ENCODE data around the gene EGLN2.
"Not testable (repeated sequence)": the region's sequence is repeated elsewhere in the genome, so short reads cannot be mapped to it uniquely, and the experiment has no call there.

The EGLN2 gene

GRCh38 chr19:40774916-40775631 lies 23.9 kb upstream of the EGLN2 start, which contains the start of gene MIA:
TSS of gene MIA (plus strand) at chr19:40775521. CDS start at chr19:40775543, 22 bp downstream.
- DNase-seq = no peak

GRCh38 chr19:40775632-40776022 lies 23.4 kb upstream of the EGLN2 start:
- no peak for DNase-seq

GRCh38 chr19:40776364-40776763 lies 22.6 kb upstream of the EGLN2 start:
- DNase-seq = no peak

GRCh38 chr19:40776932-40777644 lies 21.9 kb upstream of the EGLN2 start:
- no peak for DNase-seq

GRCh38 chr19:40777645-40777936 lies 21.4 kb upstream of the EGLN2 start:
- DNase-seq = no peak

- peak; percentile 100 for DNase-seq
Measured at GRCh38 chr19:40777937-40778705, 20.9 kb upstream of the EGLN2 start, which contains the start of gene RAB4B. TSS of gene RAB4B (plus strand) at chr19:40778247. CDS start at chr19:40778376, 129 bp downstream.

- no peak for DNase-seq
Measured at GRCh38 chr19:40778706-40779284, 20.2 kb upstream of the EGLN2 start.

GRCh38 chr19:40780582-40780981 lies 18.4 kb upstream of the EGLN2 start:
- DNase-seq = no peak

GRCh38 chr19:40781140-40781539 lies 17.9 kb upstream of the EGLN2 start:
- DNase-seq = no peak

- DNase-seq = no peak
Measured at GRCh38 chr19:40783711-40784110, 15.3 kb upstream of the EGLN2 start.

GRCh38 chr19:40784146-40784545 lies 14.8 kb upstream of the EGLN2 start:
- DNase-seq = not testable (repeated sequence)

- DNase-seq = no peak
Measured at GRCh38 chr19:40785526-40785925, 13.5 kb upstream of the EGLN2 start.

GRCh38 chr19:40786060-40787037 lies 12.6 kb upstream of the EGLN2 start:
- no peak for DNase-seq

- DNase-seq = no peak
Measured at GRCh38 chr19:40791349-40791748, 7.6 kb upstream of the EGLN2 start.

GRCh38 chr19:40791996-40792395 lies 7.0 kb upstream of the EGLN2 start:
- DNase-seq = no peak

- no peak for DNase-seq
Measured at GRCh38 chr19:40797166-40797962, 1.6 kb upstream of the EGLN2 start.

- DNase-seq = no peak
Measured at GRCh38 chr19:40797963-40798682, 868 bp upstream of the EGLN2 start.

- peak; percentile 62 for DNase-seq
Measured at GRCh38 chr19:40799558-40800338, 757 bp downstream of the EGLN2 start.

GRCh38 chr19:40800339-40800996 lies 1.5 kb downstream of the EGLN2 start:
- DNase-seq = no peak

Data from right kidney (tissue), 1 donor.